ENCODE data around the gene RNLS.
A peak's percentile ranks its signal among the peaks of the same experiment; 100 is the strongest.

The RNLS gene

GRCh38 chr10:88249450-88249849 lies 333.7 kb downstream of the RNLS start:
- DNase-seq, result no peak

- no peak for DNase-seq
Measured at GRCh38 chr10:88246675-88247074, 336.4 kb downstream of the RNLS start.

DNA sequence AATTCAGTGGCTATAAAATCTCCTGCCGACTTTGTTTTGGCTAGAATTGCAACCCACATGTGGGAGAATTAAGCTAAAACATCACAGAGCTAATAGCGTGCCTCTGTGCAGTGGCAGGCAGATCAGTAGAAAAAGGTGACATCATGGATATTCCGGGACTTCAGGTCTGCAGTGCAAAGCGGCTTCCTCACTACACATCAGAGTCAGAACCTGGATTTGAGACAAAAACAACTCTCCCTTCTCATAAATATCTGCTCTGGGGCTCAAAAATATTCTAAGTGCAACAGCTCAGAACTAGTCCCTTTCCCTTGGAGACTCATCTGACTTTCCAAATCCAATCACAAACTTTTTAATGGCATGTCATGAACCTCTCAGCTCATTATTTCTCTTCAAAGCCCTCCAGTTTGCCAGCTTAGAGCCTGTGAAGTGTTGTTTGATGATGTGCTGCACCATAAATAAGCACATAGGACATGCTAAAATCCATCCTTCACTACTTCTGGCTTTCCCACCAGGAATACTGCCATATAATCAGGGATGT lies 337.1 kb downstream of the RNLS start:
- DNase-seq, result peak; percentile 38

DNA sequence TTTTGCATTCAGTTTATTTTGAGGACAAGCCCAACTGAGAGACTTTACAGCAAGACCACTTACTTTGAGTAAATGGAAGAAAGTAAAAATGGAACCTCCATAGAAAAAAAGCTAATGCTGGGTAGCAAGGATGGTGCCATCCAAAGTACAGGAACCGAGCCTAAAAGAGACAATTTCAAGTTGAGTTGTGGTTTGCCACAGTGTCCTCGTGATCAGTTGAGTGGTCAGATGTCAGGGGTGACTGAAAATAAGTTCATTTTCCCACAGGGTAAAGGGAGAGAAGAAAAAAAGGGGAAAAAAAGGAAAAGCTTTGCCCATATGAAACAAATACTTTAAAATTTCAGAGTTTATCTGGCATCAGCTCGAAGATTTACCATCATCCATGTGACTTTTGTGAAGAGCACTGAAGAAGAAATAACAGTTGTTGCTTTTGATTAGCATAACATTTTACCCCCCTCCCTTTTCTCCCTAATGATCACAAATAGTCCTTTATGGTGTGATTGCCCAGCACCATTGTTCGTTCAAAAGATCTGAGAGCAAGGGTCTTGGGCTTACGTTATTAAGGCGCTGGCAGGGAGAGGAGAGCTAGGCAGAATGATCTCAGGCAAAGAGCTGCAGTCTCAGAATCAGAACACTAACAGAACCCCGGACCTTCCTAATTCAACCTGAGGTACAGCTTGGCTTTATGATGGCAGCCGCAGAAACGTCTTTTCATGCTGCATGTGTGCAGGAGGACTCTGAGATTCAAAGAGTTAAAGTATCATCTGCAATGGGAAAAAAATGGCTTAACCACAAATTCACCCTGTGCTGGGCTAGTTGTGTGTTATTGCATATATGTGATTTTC lies 338.1 kb downstream of the RNLS start:
- DNase-seq, result no peak

DNA sequence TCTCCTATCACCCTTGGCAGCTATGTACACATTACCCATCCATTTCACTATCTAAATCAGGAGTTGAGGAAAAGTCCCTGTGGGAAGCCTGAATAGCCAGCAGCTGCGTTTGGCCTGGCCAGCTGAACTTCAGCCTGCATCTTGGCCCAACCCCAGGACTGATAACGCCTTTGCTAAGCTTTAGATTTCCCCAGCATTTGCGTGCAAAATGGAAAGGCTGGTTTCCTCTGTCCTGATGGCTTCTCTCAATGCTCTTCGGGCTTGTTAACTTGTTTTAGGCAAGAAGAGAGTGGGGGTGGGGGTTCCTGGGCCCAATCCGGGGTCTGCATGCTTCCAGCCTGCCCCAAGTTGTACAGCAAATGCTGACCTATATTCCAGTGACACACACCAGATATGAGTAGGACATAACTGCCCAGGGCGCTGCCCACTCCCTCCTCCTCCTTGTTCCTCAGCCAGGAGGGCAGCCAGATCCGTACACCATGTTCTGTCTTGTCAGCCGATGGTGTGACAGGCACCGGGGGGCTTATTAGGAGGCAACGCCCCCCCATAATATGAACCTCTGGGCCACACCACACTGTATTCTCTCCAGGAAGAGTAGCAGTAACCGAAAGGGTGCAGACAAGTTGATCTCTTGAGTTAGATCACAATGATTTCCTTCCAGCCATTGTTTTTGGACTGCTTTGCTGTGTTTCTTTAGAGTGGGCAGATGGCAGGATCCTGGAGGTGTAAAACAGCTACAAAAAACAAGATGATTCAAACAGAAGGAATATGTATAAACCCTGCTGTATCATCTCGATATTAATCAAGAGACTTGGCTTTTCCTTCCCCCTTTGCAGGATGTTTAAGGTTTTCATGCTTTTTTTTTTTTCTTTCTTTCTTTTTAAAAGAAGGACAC lies 339.0 kb downstream of the RNLS start:
- DNase-seq, result peak; percentile 56

DNA sequence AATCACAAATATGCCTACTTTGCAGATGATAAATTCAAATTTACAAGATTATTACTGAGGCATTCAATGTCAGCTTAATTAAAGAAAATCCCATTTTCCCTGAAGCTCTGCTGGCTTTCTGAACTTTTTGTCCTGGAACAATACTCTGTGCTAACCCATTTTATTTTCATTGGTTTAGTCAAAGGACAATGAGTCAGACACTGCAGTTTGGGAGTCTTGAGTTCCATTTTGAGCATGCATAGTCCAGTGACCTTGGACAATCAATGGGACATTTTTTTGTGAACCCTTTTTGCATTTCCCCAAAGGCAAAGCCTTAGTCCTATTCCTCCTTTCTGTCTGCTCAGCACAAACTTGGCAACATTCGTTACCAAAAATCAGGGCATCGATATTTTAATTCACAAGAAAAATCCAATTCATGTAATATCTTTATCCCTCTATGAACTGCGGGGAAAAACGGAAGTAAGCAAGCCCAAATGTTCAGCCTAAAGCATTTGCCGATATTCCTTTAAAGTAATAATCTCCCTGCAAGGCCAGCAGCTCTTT lies 339.8 kb downstream of the RNLS start:
- DNase-seq, result no peak

- DNase-seq, result no peak
Measured at GRCh38 chr10:88241501-88241900, 341.6 kb downstream of the RNLS start.

GRCh38 chr10:88239212-88239611 lies 343.9 kb downstream of the RNLS start:
- no peak for DNase-seq

- no peak for DNase-seq
Measured at GRCh38 chr10:88238615-88238914, 344.6 kb downstream of the RNLS start.

DNA sequence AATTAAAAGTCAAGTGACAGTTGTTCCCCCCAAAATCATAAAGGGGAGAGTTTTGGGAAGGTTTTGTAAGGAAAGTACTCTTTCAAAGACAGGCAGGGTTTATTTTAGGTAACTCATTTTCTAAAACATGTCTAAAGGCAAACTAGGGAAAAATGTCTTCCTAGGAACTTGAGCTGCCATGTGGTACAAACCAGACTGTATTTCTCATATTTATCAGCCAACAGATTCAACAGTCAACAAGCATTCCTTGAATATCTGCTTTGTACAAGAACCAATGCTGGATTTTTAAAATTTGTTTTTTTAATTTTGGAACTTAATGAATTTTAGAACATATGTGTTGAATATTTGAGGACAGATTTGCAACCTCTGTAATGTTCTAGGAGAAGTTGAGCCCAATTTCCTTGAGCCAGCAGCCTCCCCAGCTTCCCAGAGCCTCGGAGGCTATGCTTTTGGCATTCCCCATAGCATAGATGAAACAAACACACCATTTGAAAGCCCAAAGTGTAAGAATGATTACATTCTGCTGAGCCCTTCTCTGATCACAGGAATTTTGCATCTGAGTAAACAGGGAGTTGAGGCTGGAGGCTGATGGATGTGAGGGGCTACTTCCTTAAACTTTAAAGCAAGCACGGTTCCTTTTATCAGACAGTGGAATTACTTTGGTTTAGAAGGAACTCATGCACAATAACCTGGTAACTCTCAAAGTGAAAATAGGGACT lies 345.1 kb downstream of the RNLS start:
- DNase-seq, result no peak

DNA sequence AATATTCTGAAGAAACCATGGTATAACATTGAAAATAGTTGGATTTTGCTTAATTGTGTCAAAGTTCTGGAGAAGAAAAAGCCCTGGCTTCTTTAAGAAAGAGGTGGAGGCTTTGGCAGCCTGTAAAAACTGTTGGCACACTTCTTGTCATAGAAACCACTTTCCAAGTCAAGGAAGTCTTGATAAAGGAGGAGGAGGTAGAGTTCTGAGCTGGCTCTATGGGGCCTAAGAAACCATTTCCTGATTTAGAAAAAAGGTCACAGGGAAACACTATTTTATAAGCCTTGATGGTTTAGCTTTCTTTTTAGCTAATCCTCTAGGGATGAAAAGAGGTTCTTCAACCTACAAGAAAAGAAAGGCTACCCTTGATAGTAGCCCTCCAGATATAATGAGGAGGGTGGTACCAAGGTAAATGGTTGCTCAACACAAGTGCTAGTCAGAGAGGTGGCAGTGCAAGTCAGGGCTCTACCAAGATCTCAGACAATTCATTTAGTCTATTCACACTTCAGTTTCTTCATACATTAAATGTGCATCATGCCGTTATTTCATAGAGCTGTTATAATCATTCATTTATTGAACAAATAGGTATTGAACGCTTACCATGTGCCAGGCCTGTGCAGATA lies 346.9 kb downstream of the RNLS start:
- no peak for DNase-seq

DNA sequence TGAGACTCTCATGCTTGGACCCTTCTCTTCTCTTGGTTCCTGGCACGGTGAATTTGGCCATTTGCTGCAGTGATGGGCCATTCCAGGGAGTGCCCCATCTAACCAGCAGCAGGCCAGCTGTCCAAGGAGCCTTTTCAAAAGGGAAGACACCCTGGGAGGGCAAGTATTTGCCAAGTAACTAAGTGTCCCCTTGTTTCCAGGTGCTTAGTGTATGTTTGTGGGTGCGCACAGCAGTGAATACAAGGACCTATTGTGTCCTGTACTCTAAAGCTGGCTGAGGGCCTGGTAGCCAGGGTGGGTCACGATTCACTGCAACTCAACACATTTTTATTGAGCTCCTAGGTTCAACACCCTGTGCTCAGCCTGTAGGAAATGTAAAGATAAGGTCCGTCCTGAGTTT lies 348.8 kb downstream of the RNLS start:
- DNase-seq, result no peak

DNA sequence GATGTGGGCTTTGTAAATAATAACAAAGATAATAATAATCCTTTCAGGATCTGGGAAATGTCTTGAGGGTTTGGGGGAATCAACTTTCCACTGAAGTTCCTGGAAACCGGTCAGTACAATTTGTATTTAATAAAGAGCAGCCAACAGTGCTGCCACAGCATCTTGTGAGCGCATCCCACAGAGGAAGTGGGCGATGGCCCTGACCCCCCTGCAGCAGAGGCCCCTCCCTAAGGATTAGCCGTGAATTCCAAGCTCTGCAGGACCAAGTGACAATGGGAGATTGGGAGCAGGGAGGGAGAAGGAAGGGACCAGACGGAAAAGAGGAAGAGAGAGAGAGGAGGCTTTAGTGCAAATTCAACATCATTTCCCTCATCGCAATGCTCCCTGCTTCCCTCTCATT lies 349.2 kb downstream of the RNLS start:
- DNase-seq, result no peak

- DNase-seq, result no peak
Measured at GRCh38 chr10:88232983-88233543, 350.1 kb downstream of the RNLS start.

DNA sequence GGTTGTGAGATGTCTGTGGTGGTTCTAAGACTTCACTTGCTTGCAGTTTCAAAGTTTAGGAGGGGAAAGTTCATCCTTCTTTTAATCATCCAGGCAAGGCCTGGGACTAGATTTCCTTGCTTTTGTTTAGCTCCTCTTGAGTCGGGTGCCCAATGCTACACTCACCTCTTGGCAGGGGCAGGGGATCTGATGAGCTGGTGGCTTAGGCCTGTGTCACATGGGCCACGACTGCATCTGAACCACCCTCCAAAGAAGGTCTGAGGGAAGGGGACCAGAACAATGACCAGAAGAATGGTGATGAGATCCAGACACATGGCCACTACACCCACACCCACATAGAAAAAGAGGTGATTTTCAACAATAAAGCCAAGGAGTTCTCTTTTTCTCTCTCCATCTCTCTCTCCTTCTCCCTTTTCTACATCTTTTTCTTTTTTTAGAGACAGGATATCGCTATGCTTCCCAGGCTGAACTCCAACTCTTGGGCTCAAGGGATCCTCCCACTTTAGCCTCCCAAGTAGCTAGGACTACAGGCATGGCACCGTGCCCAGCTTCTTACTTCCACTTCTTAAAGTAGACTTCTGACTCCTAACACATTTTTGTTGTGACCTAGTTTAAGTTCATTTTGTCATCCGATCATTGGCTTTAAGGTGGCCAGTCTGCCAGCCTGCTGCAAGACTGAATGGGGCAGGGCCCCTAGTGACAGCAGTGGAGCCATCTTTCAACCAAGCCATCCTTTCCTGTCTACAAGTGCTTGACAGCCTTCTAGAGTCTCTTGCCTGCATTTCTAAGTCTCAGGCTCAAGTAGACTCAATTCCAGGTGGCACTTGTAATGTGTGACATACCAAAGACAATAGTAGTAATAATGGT lies 350.9 kb downstream of the RNLS start:
- peak; percentile 43 for DNase-seq

DNA sequence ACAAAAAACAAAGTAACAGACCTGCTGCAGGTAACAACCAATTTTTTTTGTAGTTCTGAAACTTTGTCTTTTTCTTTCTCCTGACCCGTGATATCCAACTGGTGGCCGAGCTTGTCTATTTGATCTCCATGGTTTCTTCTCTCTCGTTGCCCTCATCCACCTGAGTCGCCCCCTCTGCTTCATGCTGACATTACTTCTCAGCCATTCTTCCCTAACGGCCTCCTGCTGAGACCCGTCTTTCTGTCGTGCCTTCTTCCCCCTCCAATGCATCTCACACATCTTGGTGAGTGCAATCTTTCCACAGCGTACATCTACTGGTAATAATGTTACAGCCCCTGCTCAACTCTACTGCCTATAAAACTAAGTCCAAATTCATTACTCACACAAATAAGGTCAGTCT lies 352.9 kb downstream of the RNLS start:
- no peak for DNase-seq

GRCh38 chr10:88228130-88228529 lies 355.0 kb downstream of the RNLS start:
- DNase-seq, result no peak

- DNase-seq, result peak; percentile 13
Measured at GRCh38 chr10:88227342-88228018, 355.6 kb downstream of the RNLS start.

DNA sequence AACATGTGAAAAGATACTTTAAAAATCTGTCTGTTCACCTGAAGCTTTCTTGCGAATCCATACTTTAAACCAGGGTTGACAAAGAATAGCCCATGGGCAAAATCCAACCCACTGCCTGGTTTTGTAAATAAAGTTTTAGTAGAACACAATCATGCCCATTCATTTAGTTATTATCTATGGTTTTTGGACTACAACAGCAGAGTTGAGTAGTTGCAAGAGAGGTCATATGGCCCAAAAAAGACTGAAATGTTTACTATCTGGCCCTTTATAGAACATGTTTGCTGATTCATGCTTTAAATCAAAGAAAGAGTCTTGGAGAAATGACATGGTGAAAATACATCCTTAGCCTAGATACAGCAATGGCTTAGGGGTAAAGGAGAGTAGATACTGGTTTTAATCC lies 356.2 kb downstream of the RNLS start:
- DNase-seq, result no peak

DNA sequence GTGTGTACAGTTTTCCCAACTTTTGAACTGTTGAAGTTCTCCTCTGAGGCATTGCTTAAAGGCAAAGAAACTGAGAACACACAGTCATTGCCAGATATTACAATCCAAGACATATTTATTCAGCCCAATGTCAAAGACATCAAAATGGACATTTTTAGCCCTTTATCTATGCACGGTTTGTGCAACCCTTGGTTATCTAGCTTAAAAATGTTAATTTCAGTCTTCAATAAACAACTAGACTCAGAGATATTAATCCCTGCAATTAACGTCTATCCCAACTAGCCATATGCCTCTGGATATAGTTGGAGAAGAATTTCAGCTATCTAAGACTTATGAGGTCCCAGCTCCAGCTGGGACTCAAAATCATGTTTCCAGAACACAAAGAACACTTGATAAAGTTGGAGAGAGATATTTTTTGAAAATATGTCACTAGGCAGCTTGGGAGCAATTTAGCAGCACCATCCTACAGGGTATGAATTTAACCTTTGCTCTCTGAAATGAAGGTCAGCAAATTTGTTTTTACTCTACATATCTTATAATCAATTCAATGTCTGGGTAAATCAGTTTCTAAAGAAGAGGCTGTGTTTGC lies 357.0 kb downstream of the RNLS start:
- DNase-seq, result no peak
